Breast epithelium (tissue), 3 donors: ENCODE results near the gene GPR176.

Experiments
- CTCF ChIP-seq, 3 donors: fragments of 450-650 bp; IDR thresholded peaks; one replicate each; pipeline ENCODE4 v1.5.1; 2016 to 2017; ENCODE audit warnings: antibody characterized with exemption in 3 of 3, mild to moderate bottlenecking in 3 of 3, moderate library complexity in 3 of 3
- POLR2A ChIP-seq: fragments of 450-650 bp; IDR thresholded peaks from one replicate; pipeline ENCODE4 v1.6.1; 2016; ENCODE audit warnings: antibody characterized with exemption, mild to moderate bottlenecking, moderate library complexity
- POLR2AphosphoS5 ChIP-seq, 3 donors: sonication (generic); formaldehyde crosslinking; IDR thresholded peaks; one replicate each; pipeline ENCODE4 v1.6.1; 2017; ENCODE audit warnings: antibody characterized with exemption in 3 of 3

GRCh38 chr15:39787479-39787878 lies 132.6 kb downstream of the GPR176 start:
- no peak for TF ChIP-seq CTCF (IDR thresholded peaks at IDR 0.05)
- no peak for TF ChIP-seq POLR2A
- TF ChIP-seq POLR2AphosphoS5 (IDR thresholded peaks at IDR 0.05), result no peak
